ENCODE data around the gene ZMYND10. TPM values are rescaled to one million over a fixed set of nuclear protein-coding genes. Genes with fewer than 3 reads are reported as not detected.

The ZMYND10 gene
- total RNA-seq, 2 experiments from 2014 or later: 5.0 to 5.1 TPM

DNA sequence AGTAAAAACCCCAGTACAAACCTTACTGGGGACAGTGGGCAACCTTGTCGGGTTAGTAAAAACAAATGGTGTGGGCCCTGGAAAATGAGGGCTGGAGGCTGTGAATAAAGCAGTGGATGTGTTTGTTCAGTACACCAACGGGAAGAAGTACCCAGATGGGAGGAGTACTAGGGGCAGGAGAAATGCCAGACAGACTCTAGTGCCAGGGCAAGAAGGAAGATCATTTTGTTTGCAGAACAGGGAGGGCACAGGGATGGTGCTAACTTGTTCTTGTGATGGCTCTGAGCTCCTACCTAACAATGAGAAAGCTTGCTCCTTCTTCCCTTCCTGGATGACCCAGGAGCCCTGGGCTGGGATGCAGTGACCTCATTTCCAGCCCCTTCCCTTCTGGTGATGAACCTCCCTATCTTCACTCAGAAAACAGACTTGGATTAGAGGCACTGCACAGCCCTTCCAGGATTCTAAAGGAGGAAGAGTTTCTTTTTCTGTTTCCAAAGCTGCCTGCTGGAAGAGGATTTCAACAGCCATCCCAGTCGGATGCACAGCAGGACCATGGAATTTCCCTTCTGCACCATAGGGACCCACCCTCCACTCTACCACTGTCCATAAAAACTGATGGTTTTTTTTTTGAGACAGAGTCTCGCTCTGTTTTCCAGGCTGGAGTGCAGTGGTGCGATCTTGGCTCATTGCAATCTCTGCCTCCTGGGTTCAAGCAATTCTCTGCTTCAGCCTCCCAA, 11.0 kb downstream of the ZMYND10 start:
- H3K9me3 Mint-ChIP-seq (ENCODE audit: insufficient read depth): no peaks in the 10 kb centered on the region
- DNase-seq (no peak), ATAC-seq (no peak)
- POLR2A ChIA-PET: interaction anchor here (0.7 to 1.4 kb wide), 3 partner anchors 10 to 16 kb away, joined by 3 to 4 read pairs (median 4); no protein-coding TSS in a partner anchor
- CTCF ChIA-PET: interaction anchor here (0.8 to 2.3 kb wide), 4 partner anchors 10 to 208 kb away, joined by 3 to 11 read pairs (median 4); no protein-coding TSS in a partner anchor
- no peaks in the 10 kb centered on the region for H3K27me3 Mint-ChIP-seq (ENCODE audit: low read depth)
- H3K4me1 Mint-ChIP-seq (ENCODE audit: low read depth): peaks cover 47% of the 10 kb centered on the region
- peaks cover 91% of the 10 kb centered on the region for H3K36me3 Mint-ChIP-seq (ENCODE audit: low read depth)
- peak overlapping the region; percentile 86 for H3K27ac Mint-ChIP-seq
- peak overlapping the region; percentile 92 for H3K4me3 Mint-ChIP-seq

DNA sequence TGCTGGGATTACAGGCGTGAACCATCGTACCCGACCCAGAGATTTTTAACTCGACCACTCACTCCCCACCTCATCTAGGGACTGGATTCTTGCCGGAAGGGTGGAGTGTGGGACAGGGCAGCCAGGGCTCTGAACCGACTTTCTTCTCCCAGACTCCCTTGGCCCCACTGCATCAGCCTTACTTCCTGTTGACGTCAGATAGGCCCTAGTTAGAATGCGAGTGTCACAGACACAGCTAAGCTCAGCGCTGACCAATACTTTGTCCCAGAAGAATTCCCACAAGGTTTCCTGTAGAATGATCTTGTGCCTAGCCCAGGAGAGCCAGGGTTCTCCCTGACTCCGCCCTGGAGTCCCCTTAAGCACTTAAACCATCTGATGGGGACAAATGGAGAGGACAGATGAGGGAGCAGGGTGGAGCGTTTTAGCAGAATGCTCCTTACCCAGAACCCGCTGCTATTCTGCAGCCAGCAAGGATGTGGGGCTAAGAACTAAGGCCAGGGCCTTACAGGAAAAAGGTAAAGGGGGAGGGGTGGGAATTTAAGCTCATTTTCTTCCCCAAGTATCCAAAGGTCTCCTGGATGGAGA, 11.7 kb downstream of the ZMYND10 start:
- Mint-ChIP-seq H3K4me3 (peak overlapping the region; percentile 92), H3K4me1 (ENCODE audit: low read depth) (peaks cover 47% of the 10 kb centered on the region), H3K36me3 (ENCODE audit: low read depth) (peaks cover 88% of the 10 kb centered on the region), H3K9me3 (ENCODE audit: insufficient read depth) (no peaks in the 10 kb centered on the region), H3K27ac (peak overlapping the region; percentile 86), H3K27me3 (ENCODE audit: low read depth) (no peaks in the 10 kb centered on the region)
- ChIA-PET CTCF (interaction anchor here (0.8 to 2.3 kb wide), 2 partner anchors 9 to 87 kb away, joined by 3 to 11 read pairs; no protein-coding TSS in a partner anchor), POLR2A (interaction anchor here (1.4 kb wide), 1 partner anchor 15 kb away, joined by 4 read pairs; no protein-coding TSS in a partner anchor)
- DNase-seq (no peak), ATAC-seq (no peak)

DNA sequence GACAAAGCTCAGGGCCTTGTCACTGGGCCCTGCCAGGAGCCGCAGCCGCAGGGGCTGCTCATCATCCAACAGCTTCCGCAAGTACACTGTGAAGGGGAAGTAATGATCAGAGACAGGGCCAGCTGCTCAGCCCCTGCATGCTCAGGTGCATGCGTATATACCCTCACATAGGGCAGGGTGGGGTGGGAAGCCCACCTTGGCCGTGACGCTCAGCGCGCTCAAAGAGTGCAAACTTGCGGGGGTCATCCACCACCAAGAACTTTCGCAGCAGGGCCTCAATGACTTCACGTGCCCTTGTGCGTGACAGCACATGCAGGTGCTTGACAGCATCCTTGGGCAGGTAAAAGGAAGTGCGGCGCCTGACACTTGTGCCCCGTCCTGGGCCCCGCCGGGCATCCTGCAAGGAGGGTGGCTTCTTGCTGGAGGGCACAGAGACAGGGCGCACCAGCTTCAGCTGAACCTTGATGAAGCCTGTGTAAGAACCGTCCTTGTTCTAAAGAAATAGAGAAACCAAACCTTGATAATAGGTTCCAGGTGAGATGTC, 14.1 kb downstream of the ZMYND10 start:
- no peaks in the 10 kb centered on the region for H3K9me3 Mint-ChIP-seq (ENCODE audit: insufficient read depth)
- H3K4me1 Mint-ChIP-seq (ENCODE audit: low read depth): peaks cover 60% of the 10 kb centered on the region
- ChIA-PET CTCF (no interaction called here), POLR2A (interaction anchor here (1.3 kb wide), 1 partner anchor 9 kb away, joined by 5 read pairs; the partner anchor contains the start of gene RASSF1)
- ATAC-seq (no peak), DNase-seq (no peak)
- H3K27ac Mint-ChIP-seq: peak overlapping the region; percentile 43
- H3K27me3 Mint-ChIP-seq (ENCODE audit: low read depth): no peaks in the 10 kb centered on the region
- no peak overlapping the region for H3K4me3 Mint-ChIP-seq
- peaks cover 74% of the 10 kb centered on the region for H3K36me3 Mint-ChIP-seq (ENCODE audit: low read depth)

DNA sequence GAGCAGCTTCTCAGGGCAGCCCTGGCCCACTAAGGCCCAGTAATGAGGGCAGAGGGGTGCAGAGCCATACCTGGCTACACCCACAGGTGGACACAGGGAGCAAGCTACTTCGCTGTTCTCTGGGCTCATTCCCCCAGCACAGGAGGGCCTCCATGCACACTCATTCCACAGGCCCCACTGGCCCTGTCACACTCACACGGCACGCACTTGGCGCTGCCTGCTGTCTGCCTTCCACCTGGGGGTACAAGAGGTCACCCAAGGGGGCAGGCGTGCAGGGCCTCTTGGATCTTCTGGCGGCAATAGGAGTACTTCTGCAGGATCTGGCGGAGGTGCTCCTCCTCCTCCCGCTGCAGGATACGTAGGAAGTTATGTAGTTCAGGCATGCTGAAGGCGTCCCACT, 15.2 kb downstream of the ZMYND10 start:
- Mint-ChIP-seq H3K27me3 (ENCODE audit: low read depth) (no peaks in the 10 kb centered on the region), H3K4me1 (ENCODE audit: low read depth) (peaks cover 52% of the 10 kb centered on the region), H3K4me3 (no peak overlapping the region), H3K9me3 (ENCODE audit: insufficient read depth) (no peaks in the 10 kb centered on the region), H3K27ac (peak overlapping the region; percentile 46), H3K36me3 (ENCODE audit: low read depth) (peaks cover 66% of the 10 kb centered on the region)
- CTCF ChIA-PET: no interaction called here
- ATAC-seq (no peak), DNase-seq (no peak)
- POLR2A ChIA-PET: interaction anchor here (1.1 to 3.1 kb wide), 3 partner anchors 7 to 11 kb away, joined by 3 to 40 read pairs (median 5); partner anchors contain the start of gene RASSF1

DNA sequence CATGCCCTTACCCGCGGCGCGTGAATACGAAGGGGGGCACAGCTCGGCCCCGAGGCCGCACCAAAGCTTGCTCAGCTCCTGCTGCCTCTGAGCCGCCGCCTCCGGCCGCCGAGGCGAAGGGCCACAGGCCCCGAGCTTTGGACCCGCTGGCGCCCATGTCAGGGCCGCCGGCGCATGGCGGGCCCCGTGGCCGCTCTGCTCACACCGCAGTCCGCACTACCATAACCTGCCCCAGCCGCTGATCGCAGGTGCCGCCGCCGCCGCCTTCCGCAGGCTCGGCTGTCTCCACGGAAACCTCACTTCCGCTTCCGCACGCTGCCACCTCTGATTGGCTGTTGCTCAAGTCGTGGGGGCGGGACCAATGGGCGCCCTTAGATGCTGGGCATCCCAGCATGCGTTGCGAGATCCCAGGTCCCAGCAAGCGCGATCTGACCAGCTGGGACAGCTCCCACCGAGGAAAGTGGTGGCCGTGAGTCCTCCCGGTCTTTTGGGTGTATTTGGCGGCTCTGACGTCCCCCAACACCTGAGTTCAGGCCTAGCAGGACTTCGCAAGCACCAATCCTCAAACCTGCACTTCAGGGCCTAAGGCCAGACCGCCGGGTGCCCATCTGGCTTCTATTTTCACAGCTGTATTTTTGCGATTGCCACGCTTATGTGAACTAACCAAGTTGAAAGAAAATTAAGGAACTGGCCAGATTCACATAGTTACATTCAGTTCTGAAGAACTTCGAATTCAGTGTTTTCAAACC, 17.4 kb downstream of the ZMYND10 start, which contains the start of gene TUSC2:
Gene TUSC2 (minus strand): TSS at position 281 of the 749 bp plus-strand sequence. CDS start 124 bp downstream, at position 157.
- peak within 1 kb of the TSS; percentile 89 for H3K27ac Mint-ChIP-seq
- H3K4me3 Mint-ChIP-seq: peak within 1 kb of the TSS; percentile 87

DNA sequence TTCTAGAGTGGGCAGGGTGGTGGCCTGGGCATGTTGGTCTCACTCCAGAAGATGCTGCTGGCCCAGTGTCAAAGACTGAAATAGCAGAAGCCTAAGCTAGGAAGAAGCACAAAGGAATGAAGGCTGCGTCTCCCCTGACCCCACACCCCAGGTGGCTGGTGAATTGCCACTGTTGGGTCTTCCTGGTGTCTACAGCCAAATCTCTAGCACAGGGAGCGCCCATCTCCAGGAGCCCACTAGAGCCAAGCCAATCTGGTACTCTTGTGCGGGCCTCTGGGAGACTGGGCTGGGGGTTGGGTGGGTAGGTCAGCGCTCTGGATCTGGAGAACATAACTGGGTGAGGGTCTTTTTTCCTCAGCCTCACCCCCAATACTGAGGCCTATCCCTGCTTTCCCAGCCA, 18.4 kb downstream of the ZMYND10 start:
- H3K9me3 Mint-ChIP-seq (ENCODE audit: insufficient read depth): no peaks in the 10 kb centered on the region
- ChIA-PET POLR2A (interaction anchor here (0.8 to 3.1 kb wide), 6 partner anchors 9 to 81 kb away, joined by 3 to 40 read pairs (median 8); partner anchors contain the start of genes HYAL3, NAA80 and RASSF1), CTCF (interaction anchor here (0.8 to 2.9 kb wide), 5 partner anchors 8 to 133 kb away, joined by 3 to 22 read pairs (median 6); partner anchors contain the start of genes HYAL3 and NAA80)
- H3K27ac Mint-ChIP-seq: peak overlapping the region; percentile 83
- peaks cover 41% of the 10 kb centered on the region for H3K4me1 Mint-ChIP-seq (ENCODE audit: low read depth)
- peaks cover 43% of the 10 kb centered on the region for H3K36me3 Mint-ChIP-seq (ENCODE audit: low read depth)
- peak overlapping the region; percentile 87 for H3K4me3 Mint-ChIP-seq
- DNase-seq (no peak), ATAC-seq (no peak)
- H3K27me3 Mint-ChIP-seq (ENCODE audit: low read depth): no peaks in the 10 kb centered on the region

More for the DNA sequence above, 17.4 kb downstream of the ZMYND10 start, which contains the start of gene TUSC2:
- CTCF ChIA-PET: interaction anchor here (0.8 to 2.9 kb wide), 5 partner anchors 9 to 81 kb away, joined by 3 to 22 read pairs (median 5); no protein-coding TSS in a partner anchor
- Mint-ChIP-seq H3K36me3 (ENCODE audit: low read depth) (peaks cover 51% of the 10 kb centered on the region), H3K9me3 (ENCODE audit: insufficient read depth) (no peaks in the 10 kb centered on the region), H3K4me1 (ENCODE audit: low read depth) (peaks cover 42% of the 10 kb centered on the region), H3K27me3 (ENCODE audit: low read depth) (no peaks in the 10 kb centered on the region)
- DNase-seq: peak; percentile 97
- POLR2A ChIA-PET: interaction anchor here (0.9 to 3.1 kb wide), 5 partner anchors 9 to 82 kb away, joined by 3 to 40 read pairs (median 10); partner anchors contain the start of genes HYAL3, NAA80 and RASSF1
- peak; percentile 91 for ATAC-seq

DNA sequence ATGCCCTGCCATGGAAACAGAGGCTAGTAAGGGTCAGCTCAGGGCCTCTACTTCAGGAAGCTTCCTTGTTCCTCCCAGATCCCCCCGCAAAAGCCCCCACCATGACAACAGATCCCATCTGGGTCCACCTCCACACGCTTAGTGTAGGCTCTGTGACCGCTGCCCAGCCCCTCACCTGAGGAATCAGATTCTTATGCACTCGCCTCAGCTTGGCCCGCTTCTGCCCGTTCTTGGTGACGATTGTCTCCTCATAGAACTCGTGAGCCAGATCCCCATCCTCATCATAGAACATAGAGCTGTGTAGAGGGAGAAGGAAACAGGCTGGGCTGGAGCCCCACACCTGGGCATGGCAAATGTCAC, 19.4 kb downstream of the ZMYND10 start:
- peaks cover 37% of the 10 kb centered on the region for H3K4me1 Mint-ChIP-seq (ENCODE audit: low read depth)
- H3K4me3 Mint-ChIP-seq: peak overlapping the region; percentile 18
- POLR2A ChIA-PET: no interaction called here
- ATAC-seq (no peak), DNase-seq (no peak)
- CTCF ChIA-PET: interaction anchor here (1.1 to 1.4 kb wide), 2 partner anchors 27 to 132 kb away, joined by 3 to 6 read pairs; partner anchors contain the start of genes HYAL3 and NAA80
- H3K27me3 Mint-ChIP-seq (ENCODE audit: low read depth): no peaks in the 10 kb centered on the region
- H3K27ac Mint-ChIP-seq: no peak overlapping the region
- no peaks in the 10 kb centered on the region for H3K9me3 Mint-ChIP-seq (ENCODE audit: insufficient read depth)
- H3K36me3 Mint-ChIP-seq (ENCODE audit: low read depth): peaks cover 35% of the 10 kb centered on the region

DNA sequence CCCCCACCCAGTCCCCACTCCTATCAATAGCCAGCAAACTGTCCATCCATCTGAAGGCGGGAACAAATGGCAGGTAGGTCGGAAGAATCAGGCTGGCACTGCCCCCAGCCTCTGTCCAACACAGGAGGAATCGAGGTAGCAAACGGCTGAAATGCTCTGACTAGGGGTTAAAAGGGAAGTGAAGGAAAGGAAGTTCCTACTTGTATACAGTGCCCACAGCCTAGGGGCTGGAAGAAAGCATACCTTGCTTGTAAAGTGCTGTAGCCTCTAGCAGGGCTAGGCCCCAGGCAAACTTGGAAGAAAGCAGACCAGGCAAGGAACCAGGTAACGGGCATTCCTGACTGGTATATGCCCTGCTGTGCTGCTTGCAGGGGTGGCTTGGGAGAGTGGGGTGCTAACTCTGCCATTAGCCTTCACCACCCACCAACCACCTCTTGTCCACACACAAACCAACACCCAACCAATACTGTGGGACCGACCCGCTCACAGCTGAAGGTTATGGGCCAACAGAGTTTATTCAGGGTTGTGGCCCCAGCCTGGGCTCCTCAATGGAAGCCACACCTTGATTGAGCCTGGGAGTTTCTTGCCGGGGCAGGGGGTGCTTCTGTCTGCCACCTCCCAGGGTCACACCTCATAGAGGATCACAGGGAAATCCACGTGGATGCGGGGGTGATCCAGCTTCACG, 19.9 kb downstream of the ZMYND10 start:
- ChIA-PET POLR2A (interaction anchor here (0.6 kb wide), 1 partner anchor 69 kb away, joined by 3 read pairs; no protein-coding TSS in a partner anchor), CTCF (interaction anchor here (1.1 to 7.4 kb wide), 7 partner anchors 9 to 132 kb away, joined by 3 to 113 read pairs (median 11); partner anchors contain the start of genes HYAL1, HYAL3, IFRD2 and NAA80)
- H3K4me3 Mint-ChIP-seq: no peak overlapping the region
- DNase-seq (no peak), ATAC-seq (no peak)
- peaks cover 29% of the 10 kb centered on the region for H3K36me3 Mint-ChIP-seq (ENCODE audit: low read depth)
- H3K4me1 Mint-ChIP-seq (ENCODE audit: low read depth): peaks cover 38% of the 10 kb centered on the region
- no peak overlapping the region for H3K27ac Mint-ChIP-seq
- no peaks in the 10 kb centered on the region for H3K27me3 Mint-ChIP-seq (ENCODE audit: low read depth)
- no peaks in the 10 kb centered on the region for H3K9me3 Mint-ChIP-seq (ENCODE audit: insufficient read depth)

DNA sequence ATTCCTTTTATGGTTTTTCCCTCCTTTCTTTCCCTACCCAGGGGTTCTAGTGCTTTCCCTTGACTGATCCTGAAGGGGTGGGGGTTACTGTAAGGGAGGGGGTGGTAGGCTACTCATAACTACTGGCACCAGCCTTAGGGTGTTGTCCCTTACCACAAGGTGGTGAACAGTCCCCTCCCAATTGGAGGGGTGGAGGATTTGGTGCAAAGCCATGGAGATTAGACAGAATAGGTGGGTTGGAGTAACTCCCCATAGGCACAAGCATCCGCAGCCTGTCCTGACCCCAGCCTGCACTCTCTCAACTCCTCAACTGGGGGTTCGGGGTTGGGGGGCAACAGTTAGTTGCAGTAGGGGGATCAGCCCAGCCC, 20.4 kb downstream of the ZMYND10 start:
- Mint-ChIP-seq H3K4me1 (ENCODE audit: low read depth) (peaks cover 43% of the 10 kb centered on the region), H3K27ac (no peak overlapping the region), H3K9me3 (ENCODE audit: insufficient read depth) (no peaks in the 10 kb centered on the region), H3K4me3 (no peak overlapping the region), H3K36me3 (ENCODE audit: low read depth) (peaks cover 25% of the 10 kb centered on the region), H3K27me3 (ENCODE audit: low read depth) (no peaks in the 10 kb centered on the region)
- ChIA-PET POLR2A (no interaction called here), CTCF (interaction anchor here (1.3 to 7.4 kb wide), 10 partner anchors 9 to 95 kb away, joined by 5 to 113 read pairs (median 10); partner anchors contain the start of genes HYAL1, HYAL3, IFRD2 and NAA80)
- ATAC-seq (no peak), DNase-seq (no peak)

DNA sequence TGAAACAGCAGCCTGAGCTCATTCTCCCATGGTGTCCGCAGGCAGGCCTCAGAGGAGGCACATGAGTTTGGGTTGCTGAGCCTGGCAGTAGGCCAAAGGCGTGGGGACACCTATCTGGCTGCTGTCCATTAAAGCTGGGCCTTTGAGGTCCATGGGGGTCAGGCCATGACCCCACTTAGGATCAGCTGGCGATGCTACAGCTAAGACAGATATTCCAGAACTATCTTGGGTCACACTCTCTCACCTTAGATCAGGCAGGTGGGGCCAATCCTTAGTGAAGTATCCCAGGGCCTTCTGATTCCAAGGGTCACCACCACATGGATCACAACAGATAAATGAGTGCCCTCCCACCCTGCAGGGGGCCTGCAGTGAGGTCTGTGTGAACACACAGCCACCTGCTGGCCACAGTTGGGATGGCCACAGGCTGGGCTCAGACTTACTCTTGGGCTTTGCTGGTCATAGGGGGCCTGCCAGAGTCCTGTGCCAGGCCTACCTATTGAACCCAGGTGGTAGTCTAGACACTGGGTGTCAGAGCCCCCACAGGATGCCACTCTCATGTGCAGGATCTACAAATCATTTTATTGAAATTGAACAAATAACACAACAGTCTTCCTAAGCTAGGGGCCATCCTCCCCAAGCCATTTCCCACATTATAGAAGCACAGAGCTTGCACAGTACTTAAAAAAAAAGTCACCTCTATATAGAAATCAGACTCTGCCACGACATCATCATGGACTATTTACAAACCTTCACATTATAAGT, 21.0 kb downstream of the ZMYND10 start:
- peak; percentile 27 for ATAC-seq
- Mint-ChIP-seq H3K9me3 (ENCODE audit: insufficient read depth) (no peaks in the 10 kb centered on the region), H3K4me1 (ENCODE audit: low read depth) (peaks cover 46% of the 10 kb centered on the region), H3K27me3 (ENCODE audit: low read depth) (no peaks in the 10 kb centered on the region), H3K36me3 (ENCODE audit: low read depth) (peaks cover 21% of the 10 kb centered on the region), H3K4me3 (no peak overlapping the region), H3K27ac (peak overlapping the region; percentile 24)
- ChIA-PET POLR2A (interaction anchor here (0.6 to 3.8 kb wide), 5 partner anchors 10 to 32 kb away, joined by 3 to 20 read pairs (median 4); partner anchors contain the start of genes HYAL3, IFRD2 and NAA80), CTCF (interaction anchor here (0.5 to 7.4 kb wide), 21 partner anchors 9 to 1930 kb away, joined by 3 to 113 read pairs (median 7); partner anchors contain the start of genes HYAL1, HYAL3, IFRD2 and LSMEM2)
- peak; percentile 77 for DNase-seq

Data from activated CD8-positive, alpha-beta T cell treated with anti-CD3 and anti-CD28 coated beads, Interleukin-2, amount 10 ng/mL, durations not matched to agents 7 days and 5 days (primary cell).